Mesenchymal stem cell (in vitro differentiated cells and primary cell): ENCODE data around the gene LARGE1.

Source experiments
- DNase-seq: peaks from one replicate; pipeline ENCODE4 v3.0.0-alpha.2; 2013
- H2AFZ ChIP-seq: one replicate; pipeline ENCODE4 v1.6.1; 2013; ENCODE audit warnings: low read depth, mild to moderate bottlenecking, control low read depth, inconsistent platforms, low read length, moderate library complexity
- H2AK5ac ChIP-seq: 2 replicates; pipeline ENCODE4 v1.6.1; 2013; ENCODE audit warnings: low read length, moderate library complexity, mild to moderate bottlenecking, inconsistent platforms; ENCODE audit not compliant: severe bottlenecking
- H2BK120ac ChIP-seq: one replicate; pipeline ENCODE4 v1.6.1; 2013; ENCODE audit warnings: low read depth, mild to moderate bottlenecking, inconsistent platforms, low read length, moderate library complexity
- H2BK12ac ChIP-seq, 2 experiments: one replicate each; pipeline ENCODE4 v1.6.1; 2013; ENCODE audit warnings: inconsistent platforms in 2 of 2, low read length in 2 of 2, mild to moderate bottlenecking in 2 of 2, moderate library complexity in 2 of 2, control low read depth in 1 of 2
- H2BK15ac ChIP-seq: one replicate; pipeline ENCODE4 v1.6.1; 2013; ENCODE audit warnings: mild to moderate bottlenecking, low read depth, inconsistent platforms; ENCODE audit not compliant: poor library complexity, severe bottlenecking
- H2BK5ac ChIP-seq: 2 replicates; pipeline ENCODE4 v1.6.1; 2013; ENCODE audit warnings: low read depth, mild to moderate bottlenecking, low read length, control low read depth, inconsistent platforms; ENCODE audit not compliant: poor library complexity, severe bottlenecking
- H3K14ac ChIP-seq, 2 experiments: one replicate each; pipeline ENCODE4 v1.6.1; 2013; ENCODE audit warnings: inconsistent platforms in 2 of 2, low read length in 2 of 2, control low read depth in 1 of 2, mild to moderate bottlenecking in 1 of 2, moderate library complexity in 1 of 2
- H3K18ac ChIP-seq, 2 experiments: one replicate each; pipeline ENCODE4 v1.6.1; 2013; ENCODE audit warnings: inconsistent platforms in 2 of 2, low read length in 2 of 2, control low read depth in 1 of 2, low read depth in 1 of 2, mild to moderate bottlenecking in 1 of 2
- H3K23ac ChIP-seq, 2 experiments: one replicate each; pipeline ENCODE4 v1.6.1; 2013; ENCODE audit warnings: inconsistent platforms in 2 of 2, low read length in 2 of 2, mild to moderate bottlenecking in 2 of 2, moderate library complexity in 2 of 2, control low read depth in 1 of 2
- H3K27ac ChIP-seq: 2 replicates; pipeline ENCODE4 v1.5.1; 2013; ENCODE audit warnings: mild to moderate bottlenecking, moderate library complexity, low read length, control low read depth, inconsistent platforms; ENCODE audit not compliant: poor library complexity, severe bottlenecking
- H3K27me3 ChIP-seq, 2 experiments: 2 replicates each; pipeline versions ENCODE4 v1.6.1 to v1.7.0; 2013; ENCODE audit warnings: low read length in 2 of 2, mild to moderate bottlenecking in 2 of 2, moderate library complexity in 2 of 2, control low read depth in 1 of 2, inconsistent platforms in 1 of 2; ENCODE audit not compliant: control insufficient read depth in 1 of 2, insufficient read depth in 1 of 2
- H3K36me3 ChIP-seq, 2 experiments: 2 replicates each; pipeline versions ENCODE4 v1.6.1 to v1.7.0; 2013; ENCODE audit warnings: low read length in 2 of 2, control low read depth in 1 of 2, inconsistent platforms in 1 of 2, low read depth in 1 of 2, mild to moderate bottlenecking in 1 of 2; ENCODE audit not compliant: insufficient read depth in 2 of 2, control insufficient read depth in 1 of 2
- H3K4ac ChIP-seq, 2 experiments: one replicate each; pipeline ENCODE4 v1.6.1; 2013; ENCODE audit warnings: inconsistent platforms in 2 of 2, low read length in 2 of 2, mild to moderate bottlenecking in 2 of 2, moderate library complexity in 2 of 2, control low read depth in 1 of 2, low read depth in 1 of 2
- H3K4me1 ChIP-seq: 2 replicates; pipeline ENCODE4 v1.6.1; 2013; ENCODE audit warnings: low read depth, low read length, control low read depth; ENCODE audit not compliant: control insufficient read depth, insufficient read depth
- H3K4me2 ChIP-seq: 2 replicates; pipeline ENCODE4 v1.6.1; 2013; ENCODE audit warnings: low read length, mild to moderate bottlenecking, inconsistent platforms; ENCODE audit not compliant: poor library complexity, severe bottlenecking
- H3K4me3 ChIP-seq, 2 experiments: 2 replicates each; pipeline versions ENCODE4 v1.5.1 to v1.7.0; 2013; ENCODE audit warnings: low read length in 2 of 2, mild to moderate bottlenecking in 2 of 2, control low read depth in 1 of 2, low read depth in 1 of 2; ENCODE audit not compliant: insufficient read depth in 1 of 2
- H3K79me1 ChIP-seq: replicated peaks from 2 replicates; pipeline ENCODE4 v1.6.1; 2013; ENCODE audit warnings: mild to moderate bottlenecking, control low read depth, low read length, inconsistent platforms; ENCODE audit not compliant: poor library complexity, severe bottlenecking
- H3K9ac ChIP-seq: 2 replicates; pipeline ENCODE4 v1.7.0; 2013; ENCODE audit warnings: mild to moderate bottlenecking, low read length, moderate library complexity
- H3K9me3 ChIP-seq: 2 replicates; pipeline ENCODE4 v1.7.0; 2013; ENCODE audit warnings: mild to moderate bottlenecking, low read length; ENCODE audit not compliant: control insufficient read depth
- H4K8ac ChIP-seq: one replicate; pipeline ENCODE4 v1.6.1; 2013; ENCODE audit warnings: inconsistent platforms, mild to moderate bottlenecking, low read length, moderate library complexity
- H4K91ac ChIP-seq: one replicate; pipeline ENCODE4 v1.6.1; 2013; ENCODE audit warnings: mild to moderate bottlenecking, low read length, inconsistent platforms
- WGBS: methylation state at CpG from one replicate; pipeline ENCODE4 v1.1.7; 2013; ENCODE audit warnings: mixed read lengths; 5-methylcytosine and 5-hydroxymethylcytosine counted together

LARGE1 gene

GRCh38 chr22:33332538-33332937 is 587.7 kb downstream of the LARGE1 start:
- H3K23ac ChIP-seq, result no peak overlapping the region
- no peak overlapping the region for H4K91ac ChIP-seq
- no peak overlapping the region for H3K4ac ChIP-seq
- H2BK12ac ChIP-seq, result no peak overlapping the region
- H3K4me1 ChIP-seq, result peaks cover 27% of the 10 kb centered on the region
- no peaks in the 10 kb centered on the region for H3K79me1 ChIP-seq
- no peak overlapping the region for H2BK5ac ChIP-seq
- peaks cover 9% of the 10 kb centered on the region for H3K9me3 ChIP-seq
- no peak overlapping the region for H2BK120ac ChIP-seq
- H3K36me3 ChIP-seq, result peaks cover 0 to 25% of the 10 kb centered on the region in 2 experiments
- no peak overlapping the region for H4K8ac ChIP-seq
- no peak overlapping the region for H3K14ac ChIP-seq
- H2AFZ ChIP-seq, result no peak overlapping the region
- H3K4me2 ChIP-seq, result no peak overlapping the region
- H2BK15ac ChIP-seq, result no peak overlapping the region
- no peak overlapping the region for H3K4me3 ChIP-seq
- no peak overlapping the region for H2AK5ac ChIP-seq
- no peak for DNase-seq
- WGBS, result 100% methylated on average over 3 of the region's 3 CpGs
- no peak overlapping the region for H3K18ac ChIP-seq
- H3K27me3 ChIP-seq, result no peaks in the 10 kb centered on the region
- H3K9ac ChIP-seq, result no peak overlapping the region
- H3K27ac ChIP-seq, result no peak overlapping the region

DNA sequence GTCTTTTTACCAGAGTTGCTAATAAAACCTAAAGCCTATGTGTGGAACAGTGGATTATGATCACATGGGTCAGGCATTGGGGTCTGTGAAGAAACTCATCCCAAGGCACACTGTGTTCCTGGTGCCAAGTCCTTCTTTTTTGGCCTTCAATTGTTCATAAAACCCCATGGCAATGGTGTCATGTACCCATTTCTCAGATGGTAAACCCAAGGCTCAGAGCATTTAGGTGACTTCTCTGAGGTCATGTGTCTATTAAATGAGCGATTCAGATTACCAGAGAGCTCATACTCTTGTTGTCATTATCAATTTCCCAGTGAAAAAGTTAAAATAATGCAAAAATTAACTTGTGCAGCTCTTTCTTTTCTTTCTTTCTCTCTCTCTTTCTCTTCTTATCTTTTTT is 589.3 kb downstream of the LARGE1 start:
- H3K4me1 ChIP-seq, result peaks cover 28% of the 10 kb centered on the region
- H3K14ac ChIP-seq, result no peak overlapping the region
- H2BK12ac ChIP-seq, result no peak overlapping the region
- H2BK120ac ChIP-seq, result no peak overlapping the region
- no peak overlapping the region for H3K4ac ChIP-seq
- no peak overlapping the region for H2AFZ ChIP-seq
- no peak for DNase-seq
- no peaks in the 10 kb centered on the region for H3K27me3 ChIP-seq
- 92% methylated on average over 1 of the region's 1 CpG for WGBS
- H4K8ac ChIP-seq, result no peak overlapping the region
- no peak overlapping the region for H3K4me3 ChIP-seq
- no peak overlapping the region for H4K91ac ChIP-seq
- H3K27ac ChIP-seq, result no peak overlapping the region
- no peak overlapping the region for H3K4me2 ChIP-seq
- no peak overlapping the region for H3K23ac ChIP-seq
- H3K9me3 ChIP-seq, result peaks cover 9% of the 10 kb centered on the region
- no peak overlapping the region for H3K18ac ChIP-seq
- H3K79me1 ChIP-seq, result no peaks in the 10 kb centered on the region
- no peak overlapping the region for H3K9ac ChIP-seq
- H2AK5ac ChIP-seq, result peak overlapping the region; percentile 85
- peaks cover 0 to 23% of the 10 kb centered on the region in 2 experiments for H3K36me3 ChIP-seq
- no peak overlapping the region for H2BK15ac ChIP-seq
- H2BK5ac ChIP-seq, result no peak overlapping the region

- peak overlapping the region; percentile 18 for H2AK5ac ChIP-seq
- no peak overlapping the region for H3K18ac ChIP-seq
- no peak overlapping the region for H2BK120ac ChIP-seq
- WGBS, result 89% methylated on average over 1 of the region's 2 CpGs
- no peaks in the 10 kb centered on the region for H3K79me1 ChIP-seq
- H3K14ac ChIP-seq, result no peak overlapping the region
- peaks cover 0 to 19% of the 10 kb centered on the region in 2 experiments for H3K36me3 ChIP-seq
- no peak overlapping the region for H3K4ac ChIP-seq
- H3K9me3 ChIP-seq, result peaks cover 9% of the 10 kb centered on the region
- DNase-seq, result no peak
- no peak overlapping the region for H2BK15ac ChIP-seq
- H2AFZ ChIP-seq, result no peak overlapping the region
- no peak overlapping the region for H3K4me2 ChIP-seq
- no peak overlapping the region for H2BK5ac ChIP-seq
- no peaks in the 10 kb centered on the region for H3K27me3 ChIP-seq
- no peak overlapping the region for H3K4me3 ChIP-seq
- H2BK12ac ChIP-seq, result no peak overlapping the region
- no peak overlapping the region for H3K9ac ChIP-seq
- H3K4me1 ChIP-seq, result peaks cover 29% of the 10 kb centered on the region
- H3K27ac ChIP-seq, result peak overlapping the region; percentile 92
- H4K8ac ChIP-seq, result no peak overlapping the region
- H3K23ac ChIP-seq, result no peak overlapping the region
- H4K91ac ChIP-seq, result no peak overlapping the region
Measured at GRCh38 chr22:33330534-33330933, 589.7 kb downstream of the LARGE1 start.

GRCh38 chr22:33329398-33329797 is 590.9 kb downstream of the LARGE1 start:
- Histone ChIP-seq H3K36me3 (peaks cover 0 to 18% of the 10 kb centered on the region in 2 experiments), H4K91ac (no peak overlapping the region), H2BK15ac (no peak overlapping the region), H3K18ac (no peak overlapping the region), H3K9me3 (peaks cover 9% of the 10 kb centered on the region), H2BK12ac (no peak overlapping the region), H3K27ac (peak overlapping the region; percentile 92), H3K79me1 (no peaks in the 10 kb centered on the region), H3K9ac (no peak overlapping the region), H3K14ac (no peak overlapping the region), H3K4me2 (no peak overlapping the region), H2BK5ac (peak overlapping the region; percentile 75), H3K4me3 (no peak overlapping the region), H2AK5ac (no peak overlapping the region), H3K4me1 (peaks cover 24% of the 10 kb centered on the region), H3K4ac (no peak overlapping the region), H2AFZ (no peak overlapping the region), H4K8ac (no peak overlapping the region), H2BK120ac (no peak overlapping the region), H3K27me3 (no peaks in the 10 kb centered on the region), H3K23ac (no peak overlapping the region)
- 100% methylated on average over 1 of the region's 3 CpGs for WGBS
- DNase-seq, result no peak
